Gastroesophageal sphincter (tissue), 4 donors: ENCODE results near the gene TTC7B. TPM values are rescaled to one million over a fixed set of nuclear protein-coding genes. Genes with fewer than 3 reads are reported as not detected.

ENCODE experiments used
- ATAC-seq: fragments of 150-250 bp; one replicate; pipeline ENCODE4 v1.9.1; 2016; ENCODE audit warnings: mild to moderate bottlenecking, moderate library complexity
- H3K27ac ChIP-seq, 4 donors: fragments of 200-600 bp; sonication (generic) in 3 of 4; 1 replicate in 3 of 4; 2 replicates in 1 of 4; pipeline ENCODE4 v1.5.1; 2016 to 2019
- H3K27me3 ChIP-seq: fragments of 200-600 bp; sonication (generic); one replicate; pipeline ENCODE4 v1.5.1; 2019
- H3K36me3 ChIP-seq, 2 donors: fragments of 200-600 bp; sonication (generic); one replicate each; pipeline ENCODE4 v1.5.1; 2019; ENCODE audit warnings: control low read depth in 1 of 2
- H3K4me1 ChIP-seq, 3 donors: fragments of 200-600 bp; sonication (generic); 1 replicate in 2 of 3; 2 replicates in 1 of 3; pipeline ENCODE4 v1.5.1; 2016 to 2019; ENCODE audit warnings: control low read depth in 2 of 3
- H3K4me3 ChIP-seq, 2 donors: fragments of 200-600 bp; sonication (generic); one replicate each; pipeline ENCODE4 v1.5.1; 2019; ENCODE audit warnings: mild to moderate bottlenecking in 1 of 2, moderate library complexity in 1 of 2
- H3K9me3 ChIP-seq, 3 donors: fragments of 200-600 bp; sonication (generic); one replicate each; pipeline ENCODE4 v1.5.1; 2017 to 2019; ENCODE audit warnings: control low read depth in 2 of 3
- CTCF ChIP-seq, 4 experiments: fragments of 200-600 bp in 2 of 4; fragments of 450-650 bp in 2 of 4; sonication (generic) in 1 of 4; IDR thresholded peaks; one replicate each; pipeline ENCODE4 v1.5.1; 2017 to 2019; ENCODE audit warnings: antibody characterized with exemption in 4 of 4, mild to moderate bottlenecking in 2 of 4, moderate library complexity in 2 of 4
- EP300 ChIP-seq: sonication (generic); formaldehyde crosslinking; IDR thresholded peaks from one replicate; pipeline ENCODE4 v1.6.1; 2017; ENCODE audit warnings: antibody characterized with exemption, mild to moderate bottlenecking
- POLR2A ChIP-seq, 2 donors: fragments of 450-650 bp; IDR thresholded peaks; one replicate each; pipeline ENCODE4 v1.6.1; 2017; ENCODE audit warnings: antibody characterized with exemption in 2 of 2, mild to moderate bottlenecking in 2 of 2, moderate library complexity in 1 of 2
- POLR2AphosphoS5 ChIP-seq: sonication (generic); formaldehyde crosslinking; IDR thresholded peaks from one replicate; pipeline ENCODE4 v1.6.1; 2017; ENCODE audit warnings: antibody characterized with exemption
- WGBS, 2 donors: methylation state at CpG; one replicate each; pipeline ENCODE4 v1.1.5; 2018; ENCODE audit warnings: low coverage in 1 of 2; 5-methylcytosine and 5-hydroxymethylcytosine counted together
- total RNA-seq, 4 donors: library from RNA; depleted of rRNA; stranded (reverse); fragments of >200 nt; gene quantifications; one replicate each; pipeline ENCODE4 v1.1.0, GENCODE V29; 2016

TTC7B gene
- total RNA-seq, 4 donors from 2014 or later = 59.0 to 170 (median 64.1) TPM

DNA sequence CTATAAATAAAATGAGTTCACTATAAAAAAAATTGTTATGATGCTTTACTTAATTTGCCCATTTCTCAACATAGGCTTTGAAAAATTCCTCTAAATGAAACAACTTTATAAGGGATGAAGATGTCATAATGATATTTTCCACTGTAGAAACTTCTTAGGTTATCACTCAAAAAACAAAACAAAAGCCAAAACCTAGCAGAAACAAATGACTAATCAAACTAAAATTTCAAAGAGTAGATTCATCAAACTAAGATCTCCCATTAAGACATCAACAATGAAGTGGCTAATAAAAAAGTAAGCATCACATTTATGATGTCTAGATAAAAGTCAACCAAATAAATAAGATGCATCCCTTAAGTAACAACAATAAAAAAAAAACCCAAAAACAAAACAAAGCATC, 36.9 kb upstream of the TTC7B start:
- H3K27me3 ChIP-seq = no peaks in the 10 kb centered on the region

DNA sequence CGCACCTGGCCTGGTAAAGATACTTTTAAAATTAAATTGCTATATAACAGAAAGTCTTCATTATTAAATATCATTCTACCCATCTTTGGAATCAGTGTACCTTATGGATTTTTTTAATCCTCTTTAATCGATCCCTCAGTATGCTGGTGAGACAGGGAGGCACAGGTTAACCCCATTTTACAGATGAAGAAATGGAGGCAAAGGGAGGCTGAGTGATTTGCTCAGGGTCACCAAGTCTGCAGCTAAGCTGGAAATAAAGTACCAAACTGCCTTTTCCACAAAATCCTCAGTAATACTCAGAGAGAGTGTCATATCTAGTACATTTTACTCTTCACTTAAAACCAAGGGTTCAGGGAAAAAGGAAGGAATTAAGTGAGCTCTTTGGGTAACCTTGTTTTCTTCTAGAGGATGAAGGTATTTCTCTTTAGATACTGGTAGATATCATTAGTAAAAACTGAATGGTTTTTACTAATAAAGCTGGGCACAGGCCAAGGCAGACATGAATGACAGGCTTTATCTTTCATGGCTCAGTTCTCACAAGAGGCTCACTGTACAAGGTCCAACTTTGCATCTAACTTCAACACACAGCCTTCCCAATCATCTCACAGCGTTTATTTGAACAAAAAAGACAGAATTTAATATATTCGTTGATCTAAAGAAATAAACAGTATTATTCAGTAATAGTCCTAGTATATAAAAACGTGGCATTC, 35.3 kb upstream of the TTC7B start:
- no peak for TF ChIP-seq EP300
- no peak for TF ChIP-seq POLR2A (IDR thresholded peaks at IDR 0.05)
- TF ChIP-seq CTCF (IDR thresholded peaks at IDR 0.05) = no peak
- TF ChIP-seq POLR2AphosphoS5 = no peak
- ATAC-seq = no peak
- WGBS, 2 donors = 85 to 87% methylated on average over 4 to 5 of the region's 5 CpGs

More for the DNA sequence above, 36.9 kb upstream of the TTC7B start:
- Histone ChIP-seq H3K4me1 (peaks cover 0 to 15% (median 0%) of the 10 kb centered on the region in 3 donors), H3K36me3 (peaks cover 0 to 8% of the 10 kb centered on the region in 2 donors), H3K27ac (no peak overlapping the region), H3K4me3 (no peak overlapping the region), H3K9me3 (no peaks in the 10 kb centered on the region)
- no peak for TF ChIP-seq POLR2AphosphoS5
- no peak for TF ChIP-seq CTCF (IDR thresholded peaks at IDR 0.05)
- no peak for TF ChIP-seq POLR2A (IDR thresholded peaks at IDR 0.05)
- no peak for TF ChIP-seq EP300
- ATAC-seq = no peak

GRCh38 chr14:90850487-90850886, 34.3 kb upstream of the TTC7B start:
- Histone ChIP-seq H3K4me3 (no peak overlapping the region), H3K27me3 (no peaks in the 10 kb centered on the region), H3K4me1 (peaks cover 0 to 8% (median 0%) of the 10 kb centered on the region in 3 donors), H3K36me3 (peaks cover 0 to 22% of the 10 kb centered on the region in 2 donors), H3K27ac (no peak overlapping the region), H3K9me3 (no peaks in the 10 kb centered on the region)
- 48 to 69% methylated on average over 3 of the region's 3 CpGs for WGBS, 2 donors
- peak; percentile 48 for ATAC-seq
- TF ChIP-seq POLR2A (IDR thresholded peaks at IDR 0.05) (no peak), POLR2AphosphoS5 (no peak), EP300 (no peak), CTCF (IDR thresholded peaks at IDR 0.05) (no peak)

More for the DNA sequence above, 35.3 kb upstream of the TTC7B start:
- H3K4me1 ChIP-seq = peaks cover 0 to 8% (median 0%) of the 10 kb centered on the region in 3 donors
- no peak overlapping the region for H3K4me3 ChIP-seq
- peaks cover 0 to 16% of the 10 kb centered on the region in 2 donors for H3K36me3 ChIP-seq
- H3K27ac ChIP-seq = no peak overlapping the region
- no peaks in the 10 kb centered on the region for H3K9me3 ChIP-seq
- H3K27me3 ChIP-seq = no peaks in the 10 kb centered on the region

DNA sequence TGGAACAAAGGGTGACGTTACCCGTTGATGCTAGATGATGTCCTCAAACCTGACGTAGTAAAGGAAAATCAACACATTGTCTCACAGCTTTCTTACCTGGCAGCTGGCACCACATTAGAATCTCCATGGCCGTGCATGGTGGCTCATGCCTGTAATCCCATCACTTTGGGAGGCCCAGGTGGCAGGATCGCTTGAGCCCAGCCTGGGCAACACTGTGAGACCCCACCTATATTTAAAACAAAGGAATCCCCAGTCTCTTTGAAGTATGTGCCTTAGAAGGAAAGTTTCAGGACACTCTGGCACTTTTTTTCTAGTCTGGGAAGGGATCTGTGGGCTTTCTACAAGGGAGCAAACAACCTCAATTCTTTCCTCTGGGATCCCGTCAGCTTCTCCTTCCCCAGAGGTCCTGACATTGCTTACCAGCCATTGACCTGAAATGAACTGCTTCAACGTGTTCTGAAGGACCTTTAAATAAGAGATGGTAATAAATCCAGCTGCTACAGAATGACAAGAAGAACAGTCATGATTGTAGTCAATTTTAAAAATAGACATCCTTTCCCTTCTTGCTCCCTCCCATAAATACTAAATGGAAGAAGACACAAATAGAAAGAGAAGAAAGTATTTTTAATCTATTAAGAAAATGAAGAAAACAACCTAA, 33.7 kb upstream of the TTC7B start:
- H3K27ac ChIP-seq = no peak overlapping the region
- TF ChIP-seq POLR2AphosphoS5 (no peak), CTCF (IDR thresholded peaks at IDR 0.05) (no peak), EP300 (no peak), POLR2A (IDR thresholded peaks at IDR 0.05) (no peak)
- no peak for ATAC-seq
- H3K36me3 ChIP-seq = peaks cover 0 to 22% of the 10 kb centered on the region in 2 donors
- no peaks in the 10 kb centered on the region for H3K27me3 ChIP-seq
- H3K4me3 ChIP-seq = no peak overlapping the region
- WGBS, 2 donors = 61 to 85% methylated on average over 3 to 7 of the region's 7 CpGs
- no peaks in the 10 kb centered on the region for H3K9me3 ChIP-seq
- peaks cover 0 to 8% (median 0%) of the 10 kb centered on the region in 3 donors for H3K4me1 ChIP-seq
